HepG2 (cell line): Measurements from ENCODE around the gene EFL1. TPM values are rescaled to one million over a fixed set of nuclear protein-coding genes. Genes with fewer than 3 reads are reported as not detected.

ENCODE experiments used
- ATAC-seq: fragments of 200-7000 bp; cut with Tn5 transposase; 3 replicates; pipeline ENCODE4 v1.9.1; 2020; ENCODE audit warnings: mild to moderate bottlenecking, moderate library complexity
- BruUV-seq: library from RNA; stranded (reverse); fragments of 400-500 nt; replicated peaks from 2 replicates; lab custom pipeline; 2021; lab: Mats Ljungman, UMichigan
- CTCF ChIA-PET: fragments of 300-600 bp; formaldehyde crosslinking; extraction: SDS; loops from one replicate; lab custom pipeline; 2021; ENCODE audit warnings: low total read pairs, inconsistent platforms, low intra/inter-chr PET ratio; lab: Yijun Ruan, JAX
- POLR2A ChIA-PET: fragments of 350-600 bp; sonication (Branson Sonifier 250); formaldehyde crosslinking; loops from one replicate; lab custom pipeline; 2020; ENCODE audit warnings: antibody characterized with exemption, inconsistent platforms; lab: Yijun Ruan, JAX
- DNase-seq: peaks from one replicate; pipeline ENCODE4 v3.0.0-alpha.2; 2015; ENCODE audit warnings: low spot score
- FAIRE-seq: peaks from 3 replicates; lab custom pipeline; 2011; peaks lifted over from hg19 to GRCh38; lab: Jason Lieb, UNC
- H2AFZ ChIP-seq: one replicate; pipeline ENCODE4 v1.6.1; 2011; ENCODE audit warnings: low read length, inconsistent platforms
- H3K27ac ChIP-seq: fragments of 300-600 bp; 3 replicates; pipeline ENCODE4 v1.8.0; 2011; ENCODE audit warnings: mixed run types, mild to moderate bottlenecking, mixed read lengths, low read length, inconsistent platforms; ENCODE audit not compliant: insufficient read depth; ENCODE audit errors: extremely low read length
- H3K27me3 ChIP-seq, 2 experiments: fragments of 200-600 bp in 1 of 2; 2 replicates in 1 of 2; 3 replicates in 1 of 2; pipeline versions ENCODE4 v1.6.0 to v1.8.0; 2011; ENCODE audit warnings: low read length in 2 of 2, mild to moderate bottlenecking in 2 of 2, moderate library complexity in 2 of 2, inconsistent platforms in 1 of 2; ENCODE audit not compliant: insufficient read depth in 2 of 2, control insufficient read depth in 1 of 2
- H3K36me3 ChIP-seq, 2 experiments: fragments of 200-600 bp in 1 of 2; replicated peaks in 1 of 2; 2 replicates in 1 of 2; 3 replicates in 1 of 2; pipeline versions ENCODE4 v1.5.1 to v1.8.0; 2011; ENCODE audit warnings: low read length in 2 of 2, inconsistent platforms in 1 of 2; ENCODE audit not compliant: insufficient read depth in 2 of 2, control insufficient read depth in 1 of 2
- H3K4me1 ChIP-seq: 2 replicates; pipeline ENCODE4 v1.5.1; 2012; ENCODE audit warnings: low read length, inconsistent platforms; ENCODE audit not compliant: insufficient read depth
- H3K4me2 ChIP-seq: 2 replicates; pipeline ENCODE4 v1.6.0; 2011; ENCODE audit warnings: low read depth, low read length, inconsistent platforms
- H3K4me3 ChIP-seq, 3 experiments: fragments of 200-600 bp in 1 of 3; sonication (generic), shearing (Covaris generic) in 1 of 3; replicated peaks in 1 of 3; 2 replicates each; pipeline ENCODE4 v1.5.1; 2011 to 2016; ENCODE audit warnings: low read length in 3 of 3, inconsistent platforms in 2 of 3, low read depth in 2 of 3, mild to moderate bottlenecking in 2 of 3, control low read depth in 1 of 3, mixed read lengths in 1 of 3; ENCODE audit not compliant: insufficient read depth in 1 of 3
- H3K79me2 ChIP-seq: one replicate; pipeline ENCODE4 v1.6.1; 2011; ENCODE audit warnings: low read length, inconsistent platforms; ENCODE audit not compliant: insufficient read depth
- H3K9ac ChIP-seq: 2 replicates; pipeline ENCODE4 v1.6.0; 2011; ENCODE audit warnings: mild to moderate bottlenecking, low read depth, low read length, inconsistent platforms; ENCODE audit not compliant: insufficient read depth
- H3K9me3 ChIP-seq: 2 replicates; pipeline ENCODE4 v1.5.1; 2012; ENCODE audit warnings: mild to moderate bottlenecking, low read length
- H4K20me1 ChIP-seq: 2 replicates; pipeline ENCODE4 v1.6.0; 2011; ENCODE audit warnings: inconsistent platforms, mild to moderate bottlenecking, low read length, moderate library complexity; ENCODE audit not compliant: insufficient read depth
- ELF4 ChIP-seq: sonication (generic); formaldehyde crosslinking; IDR thresholded peaks from 2 replicates; pipeline ENCODE4 v1.5.0; 2020; ENCODE audit warnings: missing genetic modification reagents, mild to moderate bottlenecking, moderate library complexity, borderline replicate concordance
- KLF16 ChIP-seq, 2 experiments: sonication (generic) in 1 of 2; formaldehyde crosslinking in 1 of 2; IDR thresholded peaks; 2 replicates each; pipeline versions ENCODE4 v1.6.1 to v1.8.0; 2016 to 2023; ENCODE audit warnings: missing genetic modification reagents in 2 of 2, missing compliant biosample characterization in 1 of 2
- SKI ChIP-seq: fragments of 450-650 bp; IDR thresholded peaks from one replicate; pipeline ENCODE4 v1.6.1; 2018; ENCODE audit warnings: mild to moderate bottlenecking; ENCODE audit not compliant: partially characterized antibody
- ZBTB3 ChIP-seq: sonication (generic); formaldehyde crosslinking; IDR thresholded peaks from 2 replicates; pipeline ENCODE4 v1.4.0; 2020; ENCODE audit warnings: low read depth, mild to moderate bottlenecking, moderate library complexity, missing genetic modification reagents, borderline replicate concordance
- ZFP36L2 ChIP-seq: sonication (generic); formaldehyde crosslinking; IDR thresholded peaks from 2 replicates; pipeline ENCODE4 v1.4.0; 2020; ENCODE audit warnings: missing genetic modification reagents
- ZNF703 ChIP-seq: sonication (generic); formaldehyde crosslinking; IDR thresholded peaks from 2 replicates; pipeline ENCODE4 v1.5.1; 2020; ENCODE audit warnings: missing genetic modification reagents, mild to moderate bottlenecking, moderate library complexity, borderline replicate concordance
- ZNF788 ChIP-seq: sonication (generic); formaldehyde crosslinking; IDR thresholded peaks from 2 replicates; pipeline ENCODE4 v1.5.0; 2020; ENCODE audit warnings: mild to moderate bottlenecking, missing genetic modification reagents, borderline replicate concordance
- WGBS: methylation state at CpG from one replicate; pipeline ENCODE4 v1.1.6; 2017; ENCODE audit warnings: low lambda C conversion rate; 5-methylcytosine and 5-hydroxymethylcytosine counted together
- in situ Hi-C: cut with HindIII; loops from 2 replicates; pipeline ENCODE4 v1.10.0; 2017; ENCODE audit warnings: low pct_unique_long_range_greater_than_20kb; ENCODE audit not compliant: extremely low pct_ligation_motif_present
- intact Hi-C: fragments of 100-400 bp; cut with micrococcal nuclease; formaldehyde crosslinking; loops from one replicate; pipeline ENCODE4 v1.10.0; 2022; ENCODE audit not compliant: unreplicated experiment
- polyA plus RNA-seq, 8 experiments: library from polyadenylated mRNA; depleted of rRNA in 3 of 8; stranded (reverse) in 7 of 8; unstranded in 1 of 8; fragments of >200 nt; fragmentation: Illumina TruSeq in 4 of 8; extraction: Trizol in 4 of 8; gene quantifications; 2 replicates each; pipeline versions ENCODE4 v1.2.1 to v1.2.3, GENCODE V29; 2011 to 2016; ENCODE audit warnings: low read depth in 4 of 8, missing spikeins in 1 of 8, mixed read lengths in 1 of 8; ENCODE audit not compliant: insufficient read depth in 1 of 8
- total RNA-seq, 5 experiments: library from RNA; depleted of rRNA; stranded (reverse); fragments of >200 nt; fragmentation: Illumina TruSeq; extraction: Trizol; gene quantifications; 2 replicates each; pipeline ENCODE4 v1.2.3, GENCODE V29; 2016; ENCODE audit warnings: low read depth in 1 of 5
- TF ChIP-seq, protein P1 (sequence below): sonication (generic); formaldehyde crosslinking; IDR thresholded peaks from 2 replicates; pipeline ENCODE4 v1.5.0; 2020; ENCODE audit warnings: mild to moderate bottlenecking, missing genetic modification reagents
- TF ChIP-seq, protein P2 (sequence below): sonication (generic); formaldehyde crosslinking; IDR thresholded peaks from 2 replicates; pipeline ENCODE4 v1.9.0; 2021; ENCODE audit warnings: missing genetic modification reagents, mild to moderate bottlenecking, borderline replicate concordance
- TF ChIP-seq, protein P3 (sequence below): sonication (generic); formaldehyde crosslinking; IDR thresholded peaks from 2 replicates; pipeline ENCODE4 v1.5.0; 2020; ENCODE audit warnings: missing genetic modification reagents, mild to moderate bottlenecking, borderline replicate concordance
- TF ChIP-seq, protein P4 (sequence below): sonication (generic); formaldehyde crosslinking; IDR thresholded peaks from 2 replicates; pipeline ENCODE4 v1.5.1; 2020; ENCODE audit warnings: missing genetic modification reagents, mild to moderate bottlenecking, borderline replicate concordance
- TF ChIP-seq, protein P5 (sequence below): sonication (generic); formaldehyde crosslinking; IDR thresholded peaks from 2 replicates; pipeline ENCODE4 v1.5.0; 2020; ENCODE audit warnings: mild to moderate bottlenecking, missing genetic modification reagents, borderline replicate concordance

Gene EFL1
- total and polyA plus RNA-seq, 2 of the 13 experiments (the other 11 are each of a cell fraction or from before 2014, with no cell fraction given), result 6.4 to 12.0 TPM

DNA sequence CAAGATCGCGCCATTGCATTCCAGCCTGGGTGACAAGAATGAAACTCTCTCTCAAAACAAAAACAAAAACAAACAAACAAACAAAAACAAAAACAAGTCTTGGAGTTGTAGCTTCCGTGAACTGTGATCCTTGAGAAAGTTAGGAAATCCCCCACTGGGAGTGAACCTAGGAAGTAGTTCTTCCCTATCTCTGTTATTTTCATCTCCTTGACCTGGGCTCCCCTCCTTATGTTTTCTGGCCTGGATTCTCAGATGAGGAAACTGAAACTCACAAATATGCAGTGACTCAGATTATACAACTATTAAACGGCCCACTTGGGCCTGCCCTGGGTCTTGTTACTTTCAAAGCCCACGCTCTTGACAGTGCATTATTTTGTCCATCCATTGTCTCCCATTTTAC is 29.7 kb upstream of the EFL1 start:
- H3K9me3 ChIP-seq, result no peaks in the 10 kb centered on the region
- in situ Hi-C loops, result no loop called here
- ChIA-PET POLR2A (no interaction called here), CTCF (no interaction called here)
- no peaks in the 10 kb centered on the region for H3K36me3 ChIP-seq
- BruUV-seq, result no TSS peak
- no peaks in the 10 kb centered on the region for H3K4me1 ChIP-seq
- no peak overlapping the region for H2AFZ ChIP-seq
- H3K27me3 ChIP-seq, result no peaks in the 10 kb centered on the region
- ATAC-seq (no peak), DNase-seq (no peak), FAIRE-seq (no peak)
- H4K20me1 ChIP-seq, result no peaks in the 10 kb centered on the region
- 71% methylated on average over 5 of the region's 5 CpGs for WGBS
- no peaks in the 10 kb centered on the region for H3K79me2 ChIP-seq
- H3K27ac ChIP-seq, result no peak overlapping the region
- intact Hi-C loops, result no loop called here
- H3K9ac ChIP-seq, result no peak overlapping the region
- no peak overlapping the region for H3K4me2 ChIP-seq
- H3K4me3 ChIP-seq, result no peak overlapping the region
- TF ChIP-seq SKI (no peak), KLF16 (CRISPR knock-in tag; IDR thresholded peaks at IDR 0.05) (no peak), ELF4 (CRISPR knock-in tag) (no peak), ZFP36L2 (CRISPR knock-in tag) (no peak), ZBTB3 (no peak), ZNF788 (CRISPR knock-in tag) (no peak), ZNF703 (no peak)
- TF ChIP-seq, protein P1, sequence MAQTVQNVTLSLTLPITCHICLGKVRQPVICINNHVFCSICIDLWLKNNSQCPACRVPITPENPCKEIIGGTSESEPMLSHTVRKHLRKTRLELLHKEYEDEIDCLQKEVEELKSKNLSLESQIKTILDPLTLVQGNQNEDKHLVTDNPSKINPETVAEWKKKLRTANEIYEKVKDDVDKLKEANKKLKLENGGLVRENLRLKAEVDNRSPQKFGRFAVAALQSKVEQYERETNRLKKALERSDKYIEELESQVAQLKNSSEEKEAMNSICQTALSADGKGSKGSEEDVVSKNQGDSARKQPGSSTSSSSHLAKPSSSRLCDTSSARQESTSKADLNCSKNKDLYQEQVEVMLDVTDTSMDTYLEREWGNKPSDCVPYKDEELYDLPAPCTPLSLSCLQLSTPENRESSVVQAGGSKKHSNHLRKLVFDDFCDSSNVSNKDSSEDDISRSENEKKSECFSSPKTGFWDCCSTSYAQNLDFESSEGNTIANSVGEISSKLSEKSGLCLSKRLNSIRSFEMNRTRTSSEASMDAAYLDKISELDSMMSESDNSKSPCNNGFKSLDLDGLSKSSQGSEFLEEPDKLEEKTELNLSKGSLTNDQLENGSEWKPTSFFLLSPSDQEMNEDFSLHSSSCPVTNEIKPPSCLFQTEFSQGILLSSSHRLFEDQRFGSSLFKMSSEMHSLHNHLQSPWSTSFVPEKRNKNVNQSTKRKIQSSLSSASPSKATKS (CRISPR knock-in tag), result no peak
- TF ChIP-seq, protein P2, sequence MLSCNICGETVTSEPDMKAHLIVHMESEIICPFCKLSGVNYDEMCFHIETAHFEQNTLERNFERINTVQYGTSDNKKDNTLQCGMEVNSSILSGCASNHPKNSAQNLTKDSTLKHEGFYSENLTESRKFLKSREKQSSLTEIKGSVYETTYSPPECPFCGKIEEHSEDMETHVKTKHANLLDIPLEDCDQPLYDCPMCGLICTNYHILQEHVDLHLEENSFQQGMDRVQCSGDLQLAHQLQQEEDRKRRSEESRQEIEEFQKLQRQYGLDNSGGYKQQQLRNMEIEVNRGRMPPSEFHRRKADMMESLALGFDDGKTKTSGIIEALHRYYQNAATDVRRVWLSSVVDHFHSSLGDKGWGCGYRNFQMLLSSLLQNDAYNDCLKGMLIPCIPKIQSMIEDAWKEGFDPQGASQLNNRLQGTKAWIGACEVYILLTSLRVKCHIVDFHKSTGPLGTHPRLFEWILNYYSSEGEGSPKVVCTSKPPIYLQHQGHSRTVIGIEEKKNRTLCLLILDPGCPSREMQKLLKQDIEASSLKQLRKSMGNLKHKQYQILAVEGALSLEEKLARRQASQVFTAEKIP (CRISPR knock-in tag), result no peak
- TF ChIP-seq, protein P3, sequence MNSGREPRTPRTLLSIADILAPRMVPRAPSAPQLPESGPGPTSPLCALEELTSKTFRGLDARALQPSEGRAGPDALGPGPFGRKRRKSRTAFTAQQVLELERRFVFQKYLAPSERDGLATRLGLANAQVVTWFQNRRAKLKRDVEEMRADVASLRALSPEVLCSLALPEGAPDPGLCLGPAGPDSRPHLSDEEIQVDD (CRISPR knock-in tag), result no peak
- TF ChIP-seq, protein P4, sequence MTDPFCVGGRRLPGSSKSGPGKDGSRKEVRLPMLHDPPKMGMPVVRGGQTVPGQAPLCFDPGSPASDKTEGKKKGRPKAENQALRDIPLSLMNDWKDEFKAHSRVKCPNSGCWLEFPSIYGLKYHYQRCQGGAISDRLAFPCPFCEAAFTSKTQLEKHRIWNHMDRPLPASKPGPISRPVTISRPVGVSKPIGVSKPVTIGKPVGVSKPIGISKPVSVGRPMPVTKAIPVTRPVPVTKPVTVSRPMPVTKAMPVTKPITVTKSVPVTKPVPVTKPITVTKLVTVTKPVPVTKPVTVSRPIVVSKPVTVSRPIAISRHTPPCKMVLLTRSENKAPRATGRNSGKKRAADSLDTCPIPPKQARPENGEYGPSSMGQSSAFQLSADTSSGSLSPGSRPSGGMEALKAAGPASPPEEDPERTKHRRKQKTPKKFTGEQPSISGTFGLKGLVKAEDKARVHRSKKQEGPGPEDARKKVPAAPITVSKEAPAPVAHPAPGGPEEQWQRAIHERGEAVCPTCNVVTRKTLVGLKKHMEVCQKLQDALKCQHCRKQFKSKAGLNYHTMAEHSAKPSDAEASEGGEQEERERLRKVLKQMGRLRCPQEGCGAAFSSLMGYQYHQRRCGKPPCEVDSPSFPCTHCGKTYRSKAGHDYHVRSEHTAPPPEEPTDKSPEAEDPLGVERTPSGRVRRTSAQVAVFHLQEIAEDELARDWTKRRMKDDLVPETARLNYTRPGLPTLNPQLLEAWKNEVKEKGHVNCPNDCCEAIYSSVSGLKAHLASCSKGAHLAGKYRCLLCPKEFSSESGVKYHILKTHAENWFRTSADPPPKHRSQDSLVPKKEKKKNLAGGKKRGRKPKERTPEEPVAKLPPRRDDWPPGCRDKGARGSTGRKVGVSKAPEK (CRISPR knock-in tag), result no peak
- TF ChIP-seq, protein P5, sequence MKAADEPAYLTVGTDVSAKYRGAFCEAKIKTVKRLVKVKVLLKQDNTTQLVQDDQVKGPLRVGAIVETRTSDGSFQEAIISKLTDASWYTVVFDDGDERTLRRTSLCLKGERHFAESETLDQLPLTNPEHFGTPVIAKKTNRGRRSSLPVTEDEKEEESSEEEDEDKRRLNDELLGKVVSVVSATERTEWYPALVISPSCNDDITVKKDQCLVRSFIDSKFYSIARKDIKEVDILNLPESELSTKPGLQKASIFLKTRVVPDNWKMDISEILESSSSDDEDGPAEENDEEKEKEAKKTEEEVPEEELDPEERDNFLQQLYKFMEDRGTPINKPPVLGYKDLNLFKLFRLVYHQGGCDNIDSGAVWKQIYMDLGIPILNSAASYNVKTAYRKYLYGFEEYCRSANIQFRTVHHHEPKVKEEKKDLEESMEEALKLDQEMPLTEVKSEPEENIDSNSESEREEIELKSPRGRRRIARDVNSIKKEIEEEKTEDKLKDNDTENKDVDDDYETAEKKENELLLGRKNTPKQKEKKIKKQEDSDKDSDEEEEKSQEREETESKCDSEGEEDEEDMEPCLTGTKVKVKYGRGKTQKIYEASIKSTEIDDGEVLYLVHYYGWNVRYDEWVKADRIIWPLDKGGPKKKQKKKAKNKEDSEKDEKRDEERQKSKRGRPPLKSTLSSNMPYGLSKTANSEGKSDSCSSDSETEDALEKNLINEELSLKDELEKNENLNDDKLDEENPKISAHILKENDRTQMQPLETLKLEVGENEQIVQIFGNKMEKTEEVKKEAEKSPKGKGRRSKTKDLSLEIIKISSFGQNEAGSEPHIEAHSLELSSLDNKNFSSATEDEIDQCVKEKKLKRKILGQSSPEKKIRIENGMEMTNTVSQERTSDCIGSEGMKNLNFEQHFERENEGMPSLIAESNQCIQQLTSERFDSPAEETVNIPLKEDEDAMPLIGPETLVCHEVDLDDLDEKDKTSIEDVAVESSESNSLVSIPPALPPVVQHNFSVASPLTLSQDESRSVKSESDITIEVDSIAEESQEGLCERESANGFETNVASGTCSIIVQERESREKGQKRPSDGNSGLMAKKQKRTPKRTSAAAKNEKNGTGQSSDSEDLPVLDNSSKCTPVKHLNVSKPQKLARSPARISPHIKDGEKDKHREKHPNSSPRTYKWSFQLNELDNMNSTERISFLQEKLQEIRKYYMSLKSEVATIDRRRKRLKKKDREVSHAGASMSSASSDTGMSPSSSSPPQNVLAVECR (CRISPR knock-in tag), result no peak
